HFFc6 (cell line): ENCODE results near the gene RITA1. TPM values are rescaled to one million over a fixed set of nuclear protein-coding genes. Genes with fewer than 3 reads are reported as not detected.

ENCODE experiments used
- DNase-seq: peaks from one replicate; pipeline ENCODE4 v3.0.0-alpha.2; 2018
- H3K27ac Mint-ChIP-seq: 2 replicates; pipeline ENCODE4 v1.8.0; 2020; ENCODE audit warnings: mild to moderate bottlenecking, mixed read lengths
- H3K27me3 Mint-ChIP-seq: 2 replicates; pipeline ENCODE4 v1.8.0; 2021; ENCODE audit warnings: mild to moderate bottlenecking, moderate library complexity, mixed read lengths; ENCODE audit not compliant: insufficient read depth
- H3K36me3 Mint-ChIP-seq: 2 replicates; pipeline ENCODE4 v1.8.0; 2021; ENCODE audit warnings: low read depth, mixed read lengths
- H3K4me1 Mint-ChIP-seq: 2 replicates; pipeline ENCODE4 v1.8.0; 2020; ENCODE audit warnings: low read depth, mixed read lengths
- H3K4me3 Mint-ChIP-seq: 2 replicates; pipeline ENCODE4 v1.8.0; 2020; ENCODE audit warnings: mild to moderate bottlenecking, moderate library complexity, mixed read lengths
- H3K9me3 Mint-ChIP-seq: 2 replicates; pipeline ENCODE4 v1.8.0; 2020; ENCODE audit warnings: mild to moderate bottlenecking, mixed read lengths
- total RNA-seq, 6 experiments: library from RNA; stranded (reverse); fragmentation: NEBNext Ultra II Directional; extraction: Animal tissue kit (Norgen Biotek cat#: 25700); gene quantifications; 2 replicates in 1 of 6; 3 replicates in 5 of 6; pipeline ENCODE4 v1.2.3, GENCODE V29; 2021
- TF ChIP-seq, protein P1 (sequence below): fragments of 200-600 bp; sonication (generic); IDR thresholded peaks from 2 replicates; pipeline ENCODE4 v1.5.0; 2021; ENCODE audit warnings: antibody characterized with exemption, mild to moderate bottlenecking

The RITA1 gene
- total RNA-seq, 6 experiments from 2014 or later: 18.0 to 20.9 (median 18.7) TPM

DNA sequence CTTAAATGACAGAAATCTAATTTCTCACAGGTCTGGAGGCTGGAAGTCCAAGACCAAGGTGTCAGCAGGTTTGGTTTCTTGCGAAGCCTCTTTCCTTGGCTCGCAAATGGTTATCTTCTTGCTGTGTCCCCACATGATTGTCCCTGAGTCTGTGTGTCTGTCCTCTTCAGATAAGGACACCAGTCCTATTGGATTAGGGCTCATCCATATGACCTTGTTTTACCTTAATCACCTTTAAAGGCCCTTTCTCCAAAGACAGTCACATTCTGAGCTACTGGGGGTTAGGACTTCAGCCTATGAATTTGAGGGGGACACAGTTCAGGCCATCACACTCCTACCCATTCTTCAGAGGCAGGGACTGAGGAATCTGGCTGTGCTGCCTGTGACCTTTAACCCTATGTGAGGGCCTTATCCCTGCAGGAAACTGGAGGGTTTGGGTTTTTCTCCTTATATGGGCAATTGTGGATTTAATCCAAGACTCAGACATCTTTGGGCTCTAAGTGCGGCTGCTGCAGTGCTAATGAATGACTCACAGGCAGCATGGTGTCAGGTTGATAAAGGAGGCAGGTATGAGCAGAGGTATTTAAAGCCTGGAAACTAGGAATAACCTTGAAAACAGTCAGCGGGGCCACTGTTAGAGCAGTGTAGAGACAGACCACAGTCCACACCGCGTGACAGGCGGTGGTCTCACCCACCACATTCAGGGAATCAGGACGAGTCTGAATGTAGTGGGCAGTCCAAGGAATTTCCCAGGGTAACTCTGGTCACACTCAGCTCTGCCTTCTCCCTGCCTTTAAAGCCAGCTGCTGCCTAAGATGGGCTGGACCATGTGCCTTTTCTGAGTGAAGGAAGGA, 45.9 kb downstream of the RITA1 start:
- DNase-seq: no peak
- TF ChIP-seq, protein P1, sequence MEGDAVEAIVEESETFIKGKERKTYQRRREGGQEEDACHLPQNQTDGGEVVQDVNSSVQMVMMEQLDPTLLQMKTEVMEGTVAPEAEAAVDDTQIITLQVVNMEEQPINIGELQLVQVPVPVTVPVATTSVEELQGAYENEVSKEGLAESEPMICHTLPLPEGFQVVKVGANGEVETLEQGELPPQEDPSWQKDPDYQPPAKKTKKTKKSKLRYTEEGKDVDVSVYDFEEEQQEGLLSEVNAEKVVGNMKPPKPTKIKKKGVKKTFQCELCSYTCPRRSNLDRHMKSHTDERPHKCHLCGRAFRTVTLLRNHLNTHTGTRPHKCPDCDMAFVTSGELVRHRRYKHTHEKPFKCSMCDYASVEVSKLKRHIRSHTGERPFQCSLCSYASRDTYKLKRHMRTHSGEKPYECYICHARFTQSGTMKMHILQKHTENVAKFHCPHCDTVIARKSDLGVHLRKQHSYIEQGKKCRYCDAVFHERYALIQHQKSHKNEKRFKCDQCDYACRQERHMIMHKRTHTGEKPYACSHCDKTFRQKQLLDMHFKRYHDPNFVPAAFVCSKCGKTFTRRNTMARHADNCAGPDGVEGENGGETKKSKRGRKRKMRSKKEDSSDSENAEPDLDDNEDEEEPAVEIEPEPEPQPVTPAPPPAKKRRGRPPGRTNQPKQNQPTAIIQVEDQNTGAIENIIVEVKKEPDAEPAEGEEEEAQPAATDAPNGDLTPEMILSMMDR: no peak
- peaks cover 19% of the 10 kb centered on the region for H3K36me3 Mint-ChIP-seq
- no peaks in the 10 kb centered on the region for H3K9me3 Mint-ChIP-seq
- H3K4me3 Mint-ChIP-seq: no peak overlapping the region
- peaks cover 20% of the 10 kb centered on the region for H3K4me1 Mint-ChIP-seq
- H3K27me3 Mint-ChIP-seq: peaks cover 3% of the 10 kb centered on the region
- H3K27ac Mint-ChIP-seq: peak overlapping the region; percentile 17; the same call in 1 of the 2 replicates

DNA sequence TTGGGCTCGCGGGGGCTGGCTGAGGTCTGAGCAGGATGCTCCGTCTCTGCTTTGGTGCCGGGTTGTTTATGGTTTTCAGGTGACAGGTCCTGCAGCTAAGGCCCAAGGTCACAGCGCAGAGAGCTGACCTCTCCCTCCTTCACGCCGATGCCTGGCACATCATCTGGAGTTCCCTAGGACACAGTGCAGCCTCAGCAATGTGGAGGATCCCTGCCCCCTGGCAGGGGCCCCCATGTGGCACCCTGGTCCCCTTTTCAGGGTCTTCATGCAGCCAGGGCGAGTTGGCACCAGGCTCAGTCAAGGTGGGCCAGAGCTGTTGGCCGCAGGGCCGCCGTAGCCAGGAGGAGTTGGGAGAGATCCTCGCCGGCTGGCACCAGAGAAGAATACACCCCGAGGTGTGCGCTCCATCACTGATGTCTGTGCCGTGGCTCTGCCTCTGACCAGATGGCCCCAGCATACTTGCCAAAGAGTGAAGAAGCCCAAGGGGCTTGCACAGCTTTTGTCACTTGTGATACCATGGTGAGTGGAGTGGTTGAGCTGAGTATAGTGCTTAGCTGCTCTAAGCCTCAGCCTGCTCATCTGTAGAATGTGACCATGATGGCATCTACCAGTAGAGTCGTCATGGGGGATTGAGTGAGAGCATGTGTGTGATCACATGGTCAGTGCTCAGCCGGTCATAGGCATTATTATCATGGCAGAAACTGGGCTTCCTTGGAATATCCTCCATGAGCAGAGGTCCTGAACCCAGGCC, 46.7 kb downstream of the RITA1 start:
- H3K27me3 Mint-ChIP-seq: peaks cover 3% of the 10 kb centered on the region

DNA sequence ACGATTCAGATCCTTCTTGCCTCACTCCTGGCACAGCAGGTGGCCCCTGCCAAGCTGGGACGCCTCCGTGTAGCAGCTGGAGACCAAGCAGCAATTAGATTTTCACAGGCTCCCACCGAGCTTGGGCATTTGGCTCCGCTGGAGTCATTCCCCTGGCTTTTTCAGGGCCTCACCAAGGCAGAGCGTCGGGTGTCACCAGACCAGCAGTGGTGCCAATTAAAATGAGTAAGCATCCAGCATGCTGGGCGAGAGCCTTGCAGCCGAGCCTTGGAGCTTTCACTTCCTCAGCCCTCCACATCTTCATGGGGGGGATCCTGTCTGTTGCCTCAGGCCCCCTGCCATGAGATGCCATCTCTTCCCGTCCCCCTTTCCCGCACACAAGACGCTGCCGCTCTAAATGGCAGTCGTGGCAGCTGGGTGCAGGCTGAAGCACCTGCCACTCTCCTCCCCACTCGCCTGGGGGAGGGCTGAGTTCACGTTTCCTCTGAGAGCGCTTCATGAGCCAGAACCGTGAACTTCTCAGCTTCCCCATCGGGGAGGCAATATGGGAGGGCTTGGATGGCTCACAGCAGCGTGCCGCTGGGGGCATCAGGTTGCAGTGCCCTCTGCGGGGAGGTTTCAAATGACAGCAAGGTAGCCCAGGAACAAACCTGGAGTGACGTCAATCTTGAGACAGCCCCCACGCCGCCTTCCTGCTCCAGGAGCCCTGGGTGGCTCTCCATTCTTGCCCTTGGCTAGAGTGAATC, 47.5 kb downstream of the RITA1 start:
- no peak for DNase-seq
- TF ChIP-seq, protein P1: no peak
- H3K27ac Mint-ChIP-seq: no peak overlapping the region
- no peaks in the 10 kb centered on the region for H3K9me3 Mint-ChIP-seq
- no peak overlapping the region for H3K4me3 Mint-ChIP-seq
- peaks cover 25% of the 10 kb centered on the region for H3K4me1 Mint-ChIP-seq
- H3K27me3 Mint-ChIP-seq: peaks cover 3% of the 10 kb centered on the region
- peaks cover 19% of the 10 kb centered on the region for H3K36me3 Mint-ChIP-seq

More for the DNA sequence above, 46.7 kb downstream of the RITA1 start:
- TF ChIP-seq, protein P1: no peak
- peaks cover 19% of the 10 kb centered on the region for H3K36me3 Mint-ChIP-seq
- no peak overlapping the region for H3K4me3 Mint-ChIP-seq
- peaks cover 25% of the 10 kb centered on the region for H3K4me1 Mint-ChIP-seq
- no peaks in the 10 kb centered on the region for H3K9me3 Mint-ChIP-seq
- no peak overlapping the region for H3K27ac Mint-ChIP-seq
- DNase-seq: no peak

DNA sequence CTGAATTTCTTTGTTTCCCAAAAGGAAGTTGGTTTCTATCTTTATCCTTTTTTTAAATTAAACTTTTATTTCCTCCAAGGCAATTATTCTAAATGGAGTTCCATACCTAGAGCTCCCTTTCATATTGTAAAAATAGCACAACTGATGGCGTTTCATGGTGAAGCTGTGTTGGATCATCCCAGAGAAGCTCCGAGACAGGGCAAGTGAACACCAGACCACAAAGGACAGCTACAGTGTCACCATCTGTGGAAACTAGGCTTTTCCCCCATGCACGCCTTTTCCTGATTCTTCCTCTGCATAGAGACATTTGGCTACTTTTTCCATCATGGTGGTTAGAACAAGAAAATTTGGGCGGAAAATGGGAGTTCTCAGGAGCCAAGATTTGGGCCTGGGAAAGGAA, 48.4 kb downstream of the RITA1 start:
- peaks cover 33% of the 10 kb centered on the region for H3K4me1 Mint-ChIP-seq
- H3K4me3 Mint-ChIP-seq: no peak overlapping the region
- peaks cover 19% of the 10 kb centered on the region for H3K36me3 Mint-ChIP-seq
- H3K27ac Mint-ChIP-seq: no peak overlapping the region
- no peaks in the 10 kb centered on the region for H3K9me3 Mint-ChIP-seq
- H3K27me3 Mint-ChIP-seq: peaks cover 3% of the 10 kb centered on the region
- DNase-seq: no peak
- TF ChIP-seq, protein P1: no peak

DNA sequence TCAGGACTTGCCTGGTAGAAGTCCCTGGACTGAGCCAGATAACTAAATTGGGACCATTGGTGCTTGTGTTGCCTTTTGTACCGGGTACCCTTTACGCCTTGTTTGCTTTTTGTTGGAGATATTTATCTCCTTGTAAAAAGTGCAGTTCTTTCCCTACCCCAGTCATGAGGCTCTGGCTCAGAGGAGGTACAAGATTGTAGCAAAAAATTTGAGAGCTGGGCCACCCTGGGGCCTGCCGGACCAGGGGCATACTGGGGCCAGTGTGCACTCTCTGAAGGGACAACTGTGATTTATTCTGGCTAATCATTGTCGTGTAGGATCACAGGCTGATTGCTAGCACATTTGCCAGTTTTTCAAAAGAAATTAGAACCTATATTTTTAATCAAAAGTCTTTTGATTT, 49.0 kb downstream of the RITA1 start:
- Mint-ChIP-seq H3K36me3 (peaks cover 19% of the 10 kb centered on the region), H3K9me3 (no peaks in the 10 kb centered on the region), H3K4me1 (peaks cover 38% of the 10 kb centered on the region), H3K4me3 (no peak overlapping the region), H3K27ac (no peak overlapping the region), H3K27me3 (peaks cover 6% of the 10 kb centered on the region)
- DNase-seq: no peak
- TF ChIP-seq, protein P1: no peak
